GM23248 (cell line): Measurements from ENCODE around the gene FPGS. TPM values are rescaled to one million over a fixed set of nuclear protein-coding genes. Genes with fewer than 3 reads are reported as not detected.

Experiments used
- DNase-seq: peaks from one replicate; pipeline ENCODE4 v3.0.0-alpha.2; 2015
- H2AFZ ChIP-seq: fragments of 200-600 bp; sonication (generic); 2 replicates; pipeline ENCODE4 v1.6.1; 2016; ENCODE audit warnings: antibody characterized with exemption
- H3F3A ChIP-seq: fragments of 200-600 bp; sonication (generic); 2 replicates; pipeline ENCODE4 v1.6.1; 2016; ENCODE audit warnings: mild to moderate bottlenecking, antibody characterized with exemption, mixed run types; ENCODE audit not compliant: insufficient read depth
- H3K27ac ChIP-seq: fragments of 200-600 bp; sonication (generic); 2 replicates; pipeline ENCODE4 v1.5.1; 2016; ENCODE audit warnings: mild to moderate bottlenecking
- H3K27me3 ChIP-seq: fragments of 200-600 bp; sonication (generic); replicated peaks from 2 replicates; pipeline ENCODE4 v1.6.1; 2016; ENCODE audit warnings: mild to moderate bottlenecking; ENCODE audit not compliant: insufficient read depth
- H3K36me3 ChIP-seq: fragments of 200-600 bp; sonication (generic); 2 replicates; pipeline ENCODE4 v1.6.1; 2016; ENCODE audit warnings: low read depth, mild to moderate bottlenecking
- H3K4me1 ChIP-seq: fragments of 200-600 bp; sonication (generic); 2 replicates; pipeline ENCODE4 v1.6.1; 2016; ENCODE audit warnings: mild to moderate bottlenecking; ENCODE audit not compliant: insufficient read depth
- H3K4me2 ChIP-seq: fragments of 200-600 bp; sonication (generic); one replicate; pipeline ENCODE4 v1.6.1; 2016; ENCODE audit warnings: mild to moderate bottlenecking; ENCODE audit not compliant: unreplicated experiment
- H3K4me3 ChIP-seq: fragments of 200-600 bp; sonication (generic); 2 replicates; pipeline ENCODE4 v1.5.1; 2016; ENCODE audit warnings: mild to moderate bottlenecking
- H3K79me2 ChIP-seq: fragments of 200-600 bp; sonication (generic); 2 replicates; pipeline ENCODE4 v1.6.1; 2016; ENCODE audit warnings: mild to moderate bottlenecking; ENCODE audit not compliant: insufficient read depth
- H3K9ac ChIP-seq: fragments of 200-600 bp; sonication (generic); 2 replicates; pipeline ENCODE4 v1.6.1; 2016; ENCODE audit warnings: mild to moderate bottlenecking
- H3K9me2 ChIP-seq: fragments of 200-600 bp; sonication (generic); 2 replicates; pipeline ENCODE4 v1.6.1; 2016; ENCODE audit warnings: mixed run types, mild to moderate bottlenecking, moderate library complexity; ENCODE audit not compliant: insufficient read depth
- H3K9me3 ChIP-seq: fragments of 200-600 bp; sonication (generic); one replicate; pipeline ENCODE4 v1.6.1; 2017; ENCODE audit warnings: low read depth
- H4K20me1 ChIP-seq: fragments of 200-600 bp; sonication (generic); 2 replicates; pipeline ENCODE4 v1.6.0; 2016; ENCODE audit not compliant: insufficient read depth
- EZH2 ChIP-seq: fragments of 200-600 bp; sonication (generic); IDR thresholded peaks from 2 replicates; pipeline ENCODE4 v1.6.1; 2018; ENCODE audit warnings: antibody characterized with exemption, mild to moderate bottlenecking; ENCODE audit not compliant: insufficient read depth, poor library complexity, severe bottlenecking
- EZH2phosphoT487 ChIP-seq: fragments of 200-600 bp; sonication (generic); IDR thresholded peaks from 2 replicates; pipeline ENCODE4 v1.6.1; 2018; ENCODE audit warnings: antibody characterized with exemption, moderate library complexity, mild to moderate bottlenecking, low read depth; ENCODE audit not compliant: insufficient read depth
- WGBS, 2 experiments: methylation state at CpG; one replicate each; pipeline ENCODE4 v1.1.6; 2015 to 2017; ENCODE audit warnings: low lambda C conversion rate in 2 of 2, low coverage in 1 of 2; ENCODE audit errors: missing lambda C conversion rate in 2 of 2; 5-methylcytosine and 5-hydroxymethylcytosine counted together
- in situ Hi-C: fragments of 300-500 bp; cut with MboI; formaldehyde crosslinking; loops from 2 replicates; pipeline ENCODE4 v1.15.0; 2020
- polyA plus RNA-seq: library from polyadenylated mRNA; unstranded; fragments of >200 nt; fragmentation: Nextera tagmentation; extraction: Ambion mirVana; gene quantifications from 2 replicates; pipeline ENCODE4 v1.2.1, GENCODE V29; 2016
- total RNA-seq: library from RNA; depleted of rRNA; stranded (reverse); fragments of >200 nt; shearing (Covaris generic); gene quantifications from 2 replicates; pipeline ENCODE4 v1.2.3, GENCODE V29; 2014

The FPGS gene
- total and polyA plus RNA-seq, 2 experiments from 2014 or later: 60.2 to 80.4 TPM

DNA sequence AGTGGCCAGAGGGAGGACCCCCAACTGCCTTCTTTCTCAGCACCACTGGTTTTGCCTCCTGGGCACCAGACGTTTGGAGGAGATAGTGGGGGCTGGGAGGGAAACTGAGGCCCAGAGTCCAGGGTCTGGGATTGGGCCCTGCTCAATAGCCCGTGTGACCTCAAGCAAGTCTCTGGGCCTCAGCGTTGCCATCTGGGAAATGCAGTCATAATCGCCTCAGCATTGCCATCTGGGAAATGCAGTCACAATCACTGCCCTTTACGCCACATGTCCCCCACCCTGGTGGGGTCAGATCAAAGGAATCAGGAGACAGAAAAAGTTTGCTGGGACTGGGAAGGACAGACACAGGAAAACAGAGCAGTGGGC lies 25.8 kb upstream of the FPGS start:
- 66 to 67% methylated on average over 5 of the region's 5 CpGs for WGBS, 2 experiments
- Histone ChIP-seq H3K9me2 (no peaks in the 10 kb centered on the region), H3K27me3 (no peaks in the 10 kb centered on the region), H3K79me2 (no peaks in the 10 kb centered on the region), H3F3A (0 out of 2 replicates have a peak, but pooled peaks cover under 1% of the 10 kb centered on the region), H4K20me1 (no peaks in the 10 kb centered on the region), H3K4me3 (no peak overlapping the region), H2AFZ (no peak overlapping the region), H3K27ac (no peak overlapping the region), H3K9ac (no peak overlapping the region), H3K4me1 (no peaks in the 10 kb centered on the region), H3K36me3 (no peaks in the 10 kb centered on the region), H3K9me3 (no peaks in the 10 kb centered on the region), H3K4me2 (no peak overlapping the region)
- DNase-seq: no peak
- in situ Hi-C loops: no loop called here
- TF ChIP-seq EZH2 (no peak), EZH2phosphoT487 (no peak)

DNA sequence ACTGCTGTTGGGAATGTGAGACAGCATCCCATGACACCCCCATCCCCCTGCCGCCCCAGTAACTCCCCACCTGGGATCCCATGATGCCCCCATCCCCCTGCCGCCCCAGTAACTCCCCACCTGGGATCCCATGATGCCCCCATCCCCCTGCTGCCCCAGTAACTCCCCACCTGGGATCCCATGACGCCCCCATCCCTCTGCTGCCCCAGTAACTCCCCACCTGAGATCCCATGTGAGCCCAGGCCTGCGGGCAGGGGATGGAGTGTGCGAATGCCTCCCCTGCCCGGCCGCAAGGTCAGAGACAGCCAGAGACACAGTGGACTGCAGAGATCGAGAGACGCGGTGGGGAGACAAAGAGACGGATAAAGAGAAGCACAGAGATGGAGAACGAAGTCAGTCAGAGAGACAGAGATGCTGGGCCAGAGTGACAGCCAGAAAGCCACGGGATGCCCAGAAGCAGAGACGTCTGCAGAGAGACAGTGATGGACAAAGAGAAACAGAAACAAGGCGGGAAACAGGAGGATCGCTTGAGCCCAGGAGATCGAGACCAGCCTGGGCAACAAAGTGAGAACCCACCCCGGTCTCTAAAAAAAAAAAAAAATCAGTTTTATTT lies 25.2 kb upstream of the FPGS start:
- Histone ChIP-seq H3K36me3 (no peaks in the 10 kb centered on the region), H3K9me2 (no peaks in the 10 kb centered on the region), H3F3A (no peaks in the 10 kb centered on the region), H3K9me3 (no peaks in the 10 kb centered on the region), H4K20me1 (no peaks in the 10 kb centered on the region), H3K4me1 (no peaks in the 10 kb centered on the region), H2AFZ (no peak overlapping the region), H3K27ac (no peak overlapping the region), H3K9ac (no peak overlapping the region), H3K27me3 (no peaks in the 10 kb centered on the region), H3K4me2 (no peak overlapping the region), H3K79me2 (no peaks in the 10 kb centered on the region), H3K4me3 (no peak overlapping the region)
- no peak for TF ChIP-seq EZH2phosphoT487
- no peak for TF ChIP-seq EZH2
- DNase-seq: no peak
- 74 to 78% methylated on average over 15 to 18 of the region's 18 CpGs for WGBS, 2 experiments
- in situ Hi-C loops: no loop called here

DNA sequence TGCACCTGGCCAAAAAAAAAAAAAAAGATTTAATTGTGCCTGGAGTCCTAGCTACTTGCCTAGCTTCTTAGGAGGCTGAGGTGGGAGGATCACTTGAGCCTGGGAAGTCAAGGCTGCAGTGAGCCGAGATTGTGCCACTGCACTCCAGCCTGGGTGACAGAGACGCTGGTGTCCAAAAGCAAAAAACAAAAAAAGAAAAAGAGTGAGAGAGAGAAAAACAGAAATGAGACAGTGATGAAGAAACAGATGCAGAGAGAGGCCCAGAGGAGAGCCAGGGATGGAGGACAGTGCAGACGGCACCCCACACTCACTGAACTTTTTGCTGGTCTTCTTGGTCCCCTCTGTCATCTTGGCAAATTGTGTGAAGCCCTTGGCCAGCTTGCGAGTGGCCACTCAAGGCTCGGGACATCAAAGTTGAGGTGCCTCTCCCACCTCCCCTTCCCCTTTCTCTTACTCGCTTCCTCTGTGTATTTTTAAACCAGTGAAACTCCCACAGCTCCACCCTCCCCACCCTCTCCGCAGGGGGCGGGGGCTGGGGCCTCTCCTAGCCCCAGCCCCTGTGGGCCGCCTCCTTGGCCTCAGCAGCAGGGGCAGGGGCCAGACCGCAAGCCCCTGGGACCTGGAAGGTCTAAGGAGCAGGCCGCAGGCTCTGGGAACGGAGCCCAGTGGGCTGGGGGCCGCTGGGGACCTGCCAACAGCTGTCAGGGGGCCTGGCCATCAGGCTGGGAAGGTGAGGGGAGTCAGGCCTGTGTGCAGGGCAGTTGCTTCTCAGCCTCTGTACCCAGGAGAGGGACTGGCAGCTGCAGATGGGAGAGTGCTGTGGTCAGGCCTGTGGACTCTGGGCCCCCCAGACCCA lies 24.2 kb upstream of the FPGS start, which contains the start of gene SH2D3C:
Gene SH2D3C, minus strand, starts transcription at position 387 of the 856 bp plus-strand sequence. Its CDS starts 39 bp downstream, at position 348.
- in situ Hi-C loops: no loop called here
- Histone ChIP-seq H4K20me1 (no peaks in the 10 kb centered on the region), H3K79me2 (no peaks in the 10 kb centered on the region), H3K27me3 (no peaks in the 10 kb centered on the region), H3K9me2 (no peaks in the 10 kb centered on the region), H3K4me2 (no peak within 1 kb of the TSS), H3K36me3 (no peaks in the 10 kb centered on the region), H2AFZ (no peak within 1 kb of the TSS), H3K9me3 (no peaks in the 10 kb centered on the region), H3K4me3 (no peak within 1 kb of the TSS), H3K9ac (no peak within 1 kb of the TSS), H3K4me1 (no peaks in the 10 kb centered on the region), H3K27ac (no peak within 1 kb of the TSS), H3F3A (no peaks in the 10 kb centered on the region)
- TF ChIP-seq EZH2phosphoT487 (no peak), EZH2 (no peak)
- DNase-seq: no peak
- 83 to 88% methylated on average over 13 of the region's 13 CpGs for WGBS, 2 experiments

DNA sequence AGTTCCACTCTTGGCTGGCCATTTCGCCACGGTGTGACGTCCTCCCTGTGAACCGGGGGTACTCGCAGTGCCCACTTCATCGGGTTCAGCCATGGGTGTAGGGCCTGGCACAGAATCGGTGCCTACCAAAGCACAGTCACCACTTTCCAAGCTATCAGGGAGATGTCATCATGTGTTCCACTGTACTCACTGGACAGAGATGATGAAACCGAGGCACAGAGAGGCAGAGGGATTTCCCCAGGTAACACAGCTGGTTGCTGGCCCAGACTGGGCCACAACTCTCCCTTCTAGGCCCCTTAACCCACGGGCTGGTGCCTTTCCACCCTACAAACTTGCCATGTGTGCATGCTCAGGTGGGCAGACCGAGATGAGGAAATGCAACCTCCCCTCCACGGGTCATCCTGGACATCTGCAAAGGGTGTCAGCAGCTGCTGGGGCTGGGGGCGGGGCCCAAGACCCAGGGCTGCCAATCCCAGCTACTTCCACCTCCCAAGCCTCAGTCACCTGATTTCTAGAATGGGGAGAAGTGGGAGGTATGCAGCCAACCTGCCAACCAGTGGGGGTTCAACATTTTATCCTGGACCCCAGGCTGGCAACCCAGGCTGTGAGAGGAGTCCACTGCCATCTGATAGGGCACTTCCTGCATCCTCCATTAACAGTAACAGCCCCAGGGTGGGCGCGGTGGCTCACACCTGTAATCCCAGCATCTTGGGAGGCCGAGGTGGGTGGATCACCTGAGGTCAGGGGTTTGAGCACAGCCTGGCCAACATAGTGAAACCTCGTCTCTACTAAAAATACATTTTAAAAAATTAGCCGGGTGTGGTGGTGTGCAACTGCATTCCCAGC lies 23.3 kb upstream of the FPGS start:
- DNase-seq: peak; percentile 35
- 64 to 65% methylated on average over 17 of the region's 17 CpGs for WGBS, 2 experiments
- H3K9ac ChIP-seq: no peak overlapping the region
- TF ChIP-seq EZH2 (no peak), EZH2phosphoT487 (no peak)
- in situ Hi-C loops: no loop called here
- H4K20me1 ChIP-seq: no peaks in the 10 kb centered on the region
- H3K4me2 ChIP-seq: no peak overlapping the region
- H3K9me3 ChIP-seq: no peaks in the 10 kb centered on the region
- no peak overlapping the region for H3K4me3 ChIP-seq
- H3K27me3 ChIP-seq: no peaks in the 10 kb centered on the region
- no peaks in the 10 kb centered on the region for H3K36me3 ChIP-seq
- no peaks in the 10 kb centered on the region for H3K9me2 ChIP-seq
- no peak overlapping the region for H3K27ac ChIP-seq
- H2AFZ ChIP-seq: no peak overlapping the region
- H3F3A ChIP-seq: no peaks in the 10 kb centered on the region
- no peaks in the 10 kb centered on the region for H3K4me1 ChIP-seq
- H3K79me2 ChIP-seq: no peaks in the 10 kb centered on the region
